Measurements from ENCODE around the gene APCDD1.

- no peak for TF ChIP-seq GATA3 (IDR thresholded peaks at IDR 0.05; ENCODE audit: low read depth, low read length)
- no peak for TF ChIP-seq GATA2 (IDR thresholded peaks at IDR 0.05; ENCODE audit: low read depth, low read length)
Observed at GRCh38 chr18:10418836-10419235, 35.6 kb upstream of the APCDD1 start.

Measured in SH-SY5Y (cell line).